Measurements from ENCODE around the gene SKA1.

The SKA1 gene

DNA sequence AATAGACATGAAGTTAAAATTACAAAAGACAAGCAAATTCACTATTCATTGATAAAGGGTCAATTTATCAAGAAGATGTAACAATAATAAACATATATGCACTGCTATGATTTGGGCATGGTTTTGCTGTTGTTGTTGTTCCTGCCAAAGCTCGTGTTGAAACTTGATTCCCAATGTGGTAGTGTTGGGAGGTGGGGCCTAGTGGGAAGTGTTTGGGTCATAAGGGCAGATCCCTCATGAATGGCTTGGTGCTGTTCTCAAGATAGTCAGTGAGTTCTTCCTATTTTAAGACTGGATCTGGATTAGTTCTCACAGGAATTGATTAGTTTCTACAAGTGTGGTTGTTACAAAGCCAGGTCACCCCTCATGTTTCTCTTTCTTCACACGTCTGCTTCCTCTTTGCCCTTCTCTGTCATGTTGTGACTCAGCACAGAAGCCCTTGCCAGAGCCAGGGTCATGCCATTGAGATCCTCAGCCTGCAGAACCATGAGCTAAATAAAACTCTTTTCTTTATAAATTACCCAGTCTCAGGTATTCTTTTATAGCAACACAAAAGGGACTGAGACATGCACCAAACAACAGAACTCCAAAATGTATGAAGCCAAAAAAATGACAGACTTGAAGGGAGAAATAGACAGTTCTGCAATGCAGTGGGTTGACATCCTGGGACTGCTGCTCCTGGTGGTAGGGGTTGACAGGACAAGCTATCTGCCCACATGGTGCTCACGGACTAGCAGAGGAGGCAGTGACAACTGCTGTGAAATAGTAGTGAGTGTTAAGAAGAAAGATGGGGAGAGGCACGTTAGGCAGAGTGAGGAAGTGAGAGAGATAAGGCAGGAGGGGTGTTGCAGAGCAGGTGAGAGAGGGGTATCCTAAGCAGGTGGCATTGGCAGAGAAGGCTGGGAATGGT lies 18.6 kb upstream of the SKA1 start:
- ChIA-PET POLR2A (interaction anchor here (1.0 to 1.5 kb wide), 2 partner anchors 19 to 75 kb away, joined by 3 to 7 read pairs; partner anchors contain the start of genes MBD1 and SKA1), CTCF (interaction anchor here (0.5 to 1.8 kb wide), 7 partner anchors 55 to 1409 kb away, joined by 3 to 17 read pairs (median 3); no protein-coding TSS in a partner anchor)
- TF ChIP-seq ELF4 (IDR thresholded peaks at IDR 0.05) (no peak), SP1 (IDR thresholded peaks at IDR 0.05) (no peak)
- DNase-seq (ENCODE audit: extremely low spot score), result no peak

- ChIA-PET POLR2A (no interaction called here), CTCF (no interaction called here)
- no peak for TF ChIP-seq FOXM1 (IDR thresholded peaks at IDR 0.05; ENCODE audit: borderline replicate concordance)
- no peak for TF ChIP-seq SUZ12 (IDR thresholded peaks at IDR 0.05)
- TF ChIP-seq CTBP1 (IDR thresholded peaks at IDR 0.05; ENCODE audit: borderline replicate concordance), result no peak
- no peak for TF ChIP-seq ARNT (IDR thresholded peaks at IDR 0.05)
- no peak for TF ChIP-seq SP1 (IDR thresholded peaks at IDR 0.05)
- TF ChIP-seq ZNF384 (IDR thresholded peaks at IDR 0.05), result no peak
- no peak for TF ChIP-seq NFRKB (IDR thresholded peaks at IDR 0.05)
- no peak for TF ChIP-seq TARDBP (IDR thresholded peaks at IDR 0.05)
- TF ChIP-seq L3MBTL2 (conservative IDR thresholded peaks at IDR 0.05), result no peak
- no peak for TF ChIP-seq FOXA1 (IDR thresholded peaks at IDR 0.05)
- no peak for TF ChIP-seq HDGF (IDR thresholded peaks at IDR 0.05; ENCODE audit: borderline replicate concordance)
- TF ChIP-seq ELF4 (IDR thresholded peaks at IDR 0.05), result no peak
- no peak for TF ChIP-seq LEF1 (IDR thresholded peaks at IDR 0.05; ENCODE audit: borderline replicate concordance)
- no peak for TF ChIP-seq PKNOX1 (IDR thresholded peaks at IDR 0.05)
- TF ChIP-seq FOXK2 (IDR thresholded peaks at IDR 0.05), result no peak
- no peak for TF ChIP-seq BHLHE40 (IDR thresholded peaks at IDR 0.05; ENCODE audit: borderline replicate concordance)
- no peak for DNase-seq (ENCODE audit: extremely low spot score)
Measured at GRCh38 chr18:50358844-50359243, 16.0 kb upstream of the SKA1 start.

DNA sequence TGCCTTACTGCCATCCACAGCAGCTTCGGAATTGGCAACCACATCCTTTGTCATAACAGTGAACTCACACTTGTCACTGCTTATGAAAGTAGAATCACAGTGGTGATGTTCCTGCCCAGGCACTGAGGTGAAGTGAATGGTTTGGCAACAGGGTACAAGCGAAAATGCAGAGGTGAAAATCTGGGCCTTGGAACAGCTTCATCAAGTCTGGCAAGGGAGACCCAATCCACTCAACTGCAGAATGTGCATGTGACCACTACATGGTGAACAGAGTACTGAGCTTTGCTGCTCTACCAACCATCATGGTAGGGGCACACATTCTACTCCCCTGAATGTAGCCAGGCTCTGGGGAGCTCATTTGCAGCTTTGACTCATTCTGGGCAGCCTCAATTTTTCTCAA lies 15.0 kb upstream of the SKA1 start:
- ChIA-PET CTCF (no interaction called here), POLR2A (no interaction called here)
- DNase-seq (ENCODE audit: extremely low spot score), result no peak
- TF ChIP-seq NFRKB (IDR thresholded peaks at IDR 0.05) (no peak), SP1 (IDR thresholded peaks at IDR 0.05) (no peak), LEF1 (IDR thresholded peaks at IDR 0.05; ENCODE audit: borderline replicate concordance) (no peak), CTBP1 (IDR thresholded peaks at IDR 0.05; ENCODE audit: borderline replicate concordance) (no peak), HDGF (IDR thresholded peaks at IDR 0.05; ENCODE audit: borderline replicate concordance) (no peak), FOXM1 (IDR thresholded peaks at IDR 0.05; ENCODE audit: borderline replicate concordance) (no peak), TARDBP (IDR thresholded peaks at IDR 0.05) (no peak), FOXA1 (IDR thresholded peaks at IDR 0.05) (no peak), SUZ12 (IDR thresholded peaks at IDR 0.05) (no peak), FOXK2 (IDR thresholded peaks at IDR 0.05) (no peak), ZNF384 (IDR thresholded peaks at IDR 0.05) (no peak), BHLHE40 (IDR thresholded peaks at IDR 0.05; ENCODE audit: borderline replicate concordance) (no peak), ARNT (IDR thresholded peaks at IDR 0.05) (no peak)

DNA sequence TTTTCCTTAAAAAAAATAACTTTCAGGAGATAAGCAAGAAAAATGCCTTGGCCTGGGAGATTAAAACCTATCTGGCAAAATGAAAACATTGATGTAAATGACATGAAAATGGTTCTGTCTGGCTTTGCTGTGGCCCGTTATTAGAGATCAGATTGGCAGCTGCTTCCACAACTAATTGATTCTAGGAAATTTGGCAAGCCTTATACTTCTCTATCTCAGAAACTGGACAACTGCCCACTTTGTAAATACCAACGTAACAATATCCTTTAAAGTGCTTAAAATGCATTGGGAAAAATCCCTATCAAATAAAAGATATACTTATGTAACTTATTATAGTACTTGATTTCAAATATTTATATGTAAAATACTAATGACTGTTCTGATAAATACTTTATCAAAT lies 14.2 kb upstream of the SKA1 start:
- POLR2A ChIA-PET, result no interaction called here
- no peak for DNase-seq (ENCODE audit: extremely low spot score)
- CTCF ChIA-PET, result no interaction called here
- TF ChIP-seq FOXA1 (IDR thresholded peaks at IDR 0.05), result no peak
- TF ChIP-seq ARNT (IDR thresholded peaks at IDR 0.05), result no peak
- TF ChIP-seq ZNF384 (IDR thresholded peaks at IDR 0.05), result no peak
- no peak for TF ChIP-seq LEF1 (IDR thresholded peaks at IDR 0.05; ENCODE audit: borderline replicate concordance)
- no peak for TF ChIP-seq SUZ12 (IDR thresholded peaks at IDR 0.05)
- no peak for TF ChIP-seq ELF4 (IDR thresholded peaks at IDR 0.05)
- TF ChIP-seq BHLHE40 (IDR thresholded peaks at IDR 0.05; ENCODE audit: borderline replicate concordance), result no peak
- TF ChIP-seq HDGF (IDR thresholded peaks at IDR 0.05; ENCODE audit: borderline replicate concordance), result no peak
- no peak for TF ChIP-seq PKNOX1 (IDR thresholded peaks at IDR 0.05)
- TF ChIP-seq FOXM1 (IDR thresholded peaks at IDR 0.05; ENCODE audit: borderline replicate concordance), result no peak
- TF ChIP-seq NFRKB (IDR thresholded peaks at IDR 0.05), result no peak
- no peak for TF ChIP-seq L3MBTL2 (conservative IDR thresholded peaks at IDR 0.05)
- no peak for TF ChIP-seq CTBP1 (IDR thresholded peaks at IDR 0.05; ENCODE audit: borderline replicate concordance)
- TF ChIP-seq SP1 (IDR thresholded peaks at IDR 0.05), result no peak
- TF ChIP-seq TARDBP (IDR thresholded peaks at IDR 0.05), result no peak
- TF ChIP-seq FOXK2 (IDR thresholded peaks at IDR 0.05), result no peak

- ChIA-PET CTCF (no interaction called here), POLR2A (no interaction called here)
- DNase-seq (ENCODE audit: extremely low spot score), result no peak
- TF ChIP-seq FOXA1 (IDR thresholded peaks at IDR 0.05), result no peak
- TF ChIP-seq TARDBP (IDR thresholded peaks at IDR 0.05), result no peak
- no peak for TF ChIP-seq CTBP1 (IDR thresholded peaks at IDR 0.05; ENCODE audit: borderline replicate concordance)
Measured at GRCh38 chr18:50369672-50370071, 5.2 kb upstream of the SKA1 start.

- TF ChIP-seq BHLHE40 (IDR thresholded peaks at IDR 0.05; ENCODE audit: borderline replicate concordance), result no peak
- no peak for TF ChIP-seq ARNT (IDR thresholded peaks at IDR 0.05)
- TF ChIP-seq NFRKB (IDR thresholded peaks at IDR 0.05), result no peak
- no peak for TF ChIP-seq HDGF (IDR thresholded peaks at IDR 0.05; ENCODE audit: borderline replicate concordance)
- no peak for TF ChIP-seq FOXA1 (IDR thresholded peaks at IDR 0.05)
- TF ChIP-seq L3MBTL2 (conservative IDR thresholded peaks at IDR 0.05), result no peak
- no peak for TF ChIP-seq ELF4 (IDR thresholded peaks at IDR 0.05)
- no peak for TF ChIP-seq SUZ12 (IDR thresholded peaks at IDR 0.05)
- no peak for TF ChIP-seq FOXK2 (IDR thresholded peaks at IDR 0.05)
- POLR2A ChIA-PET, result no interaction called here
- CTCF ChIA-PET, result no interaction called here
- no peak for DNase-seq (ENCODE audit: extremely low spot score)
Measured at GRCh38 chr18:50372743-50373142, 2.1 kb upstream of the SKA1 start.
